ENCODE results near the gene BRD7.

The BRD7 gene

GRCh38 chr16:50272687-50273381, 96.0 kb downstream of the BRD7 start:
- TF ChIP-seq POLR2AphosphoS5 (IDR thresholded peaks at IDR 0.05; ENCODE audit: borderline replicate concordance, low read depth, low read length) (no peak), FOXP2 (optimal IDR thresholded peaks at IDR 0.05; ENCODE audit: control extremely low read depth, extremely low read length, insufficient read depth) (no peak), EZH2 (IDR thresholded peaks at IDR 0.05) (no peak)
- Histone ChIP-seq H3K9ac (ENCODE audit: insufficient read length) (no peak overlapping the region), H3K27ac (no peak overlapping the region), H3K4me3 (no peak overlapping the region), H3K9me3 (ENCODE audit: low read depth, low read length) (no peaks in the 10 kb centered on the region), H3K36me3 (ENCODE audit: insufficient read depth, low read length) (no peaks in the 10 kb centered on the region)
- DNase-seq (ENCODE audit: low read depth, low spot score), result no peak

GRCh38 chr16:50272111-50272571, 96.6 kb downstream of the BRD7 start:
- H3K36me3 ChIP-seq (ENCODE audit: insufficient read depth, low read length), result no peaks in the 10 kb centered on the region
- no peak overlapping the region for H3K27ac ChIP-seq
- no peak overlapping the region for H3K9ac ChIP-seq (ENCODE audit: insufficient read length)
- H3K4me3 ChIP-seq, result no peak overlapping the region
- no peak for DNase-seq (ENCODE audit: low read depth, low spot score)
- H3K9me3 ChIP-seq (ENCODE audit: low read depth, low read length), result no peaks in the 10 kb centered on the region
- TF ChIP-seq FOXP2 (optimal IDR thresholded peaks at IDR 0.05; ENCODE audit: control extremely low read depth, extremely low read length, insufficient read depth), result no peak
- no peak for TF ChIP-seq POLR2AphosphoS5 (IDR thresholded peaks at IDR 0.05; ENCODE audit: borderline replicate concordance, low read depth, low read length)
- no peak for TF ChIP-seq EZH2 (IDR thresholded peaks at IDR 0.05)

DNA sequence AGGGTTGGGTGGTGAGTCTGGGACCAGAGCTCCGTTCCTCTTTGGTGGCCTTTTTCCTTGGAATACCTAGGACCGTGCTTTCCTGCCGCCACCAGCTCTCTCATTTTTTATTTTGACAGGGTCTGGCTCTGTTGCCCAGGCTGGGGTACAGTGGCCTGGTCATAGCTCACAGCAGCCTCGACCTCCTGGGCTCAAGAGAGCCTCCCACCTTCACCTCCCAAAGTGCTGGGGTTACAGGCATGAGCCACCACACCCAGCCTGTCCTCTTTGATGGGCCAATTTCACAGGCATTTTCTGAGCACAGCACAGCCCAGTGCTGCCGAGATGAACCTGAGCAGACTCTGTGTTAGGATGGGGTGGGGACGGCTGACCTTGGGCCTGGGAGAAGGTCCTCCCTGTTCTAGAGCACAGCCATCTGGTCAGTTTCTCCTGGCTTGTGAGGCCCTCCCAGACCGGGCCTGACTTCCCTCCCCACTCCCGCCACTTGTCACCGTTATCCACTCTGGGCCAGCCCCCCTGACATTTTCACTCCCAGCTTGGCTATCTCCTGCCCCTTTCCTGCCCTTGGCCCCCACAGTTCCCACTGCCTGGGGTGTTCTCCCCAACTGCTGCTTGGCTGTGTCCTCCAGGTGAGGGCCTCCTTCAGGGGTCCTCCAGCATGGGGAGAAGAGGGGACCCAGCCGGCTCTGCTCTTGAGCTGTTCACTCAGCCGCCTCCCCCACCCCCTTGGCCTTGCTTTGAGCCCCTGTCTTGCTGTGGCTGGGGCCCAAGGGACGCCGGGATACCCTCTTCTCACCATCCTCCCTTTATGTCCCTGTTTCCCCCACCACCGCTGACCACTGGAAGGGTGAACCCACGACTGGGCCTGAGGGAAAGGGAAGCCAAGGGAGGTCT, 97.4 kb downstream of the BRD7 start:
- no peaks in the 10 kb centered on the region for H3K9me3 ChIP-seq (ENCODE audit: low read depth, low read length)
- no peak for DNase-seq (ENCODE audit: low read depth, low spot score)
- no peak overlapping the region for H3K9ac ChIP-seq (ENCODE audit: insufficient read length)
- TF ChIP-seq EZH2 (IDR thresholded peaks at IDR 0.05) (no peak), FOXP2 (optimal IDR thresholded peaks at IDR 0.05; ENCODE audit: control extremely low read depth, extremely low read length, insufficient read depth) (no peak), POLR2AphosphoS5 (IDR thresholded peaks at IDR 0.05; ENCODE audit: borderline replicate concordance, low read depth, low read length) (no peak)
- no peaks in the 10 kb centered on the region for H3K36me3 ChIP-seq (ENCODE audit: insufficient read depth, low read length)
- H3K4me3 ChIP-seq, result no peak overlapping the region
- no peak overlapping the region for H3K27ac ChIP-seq

DNA sequence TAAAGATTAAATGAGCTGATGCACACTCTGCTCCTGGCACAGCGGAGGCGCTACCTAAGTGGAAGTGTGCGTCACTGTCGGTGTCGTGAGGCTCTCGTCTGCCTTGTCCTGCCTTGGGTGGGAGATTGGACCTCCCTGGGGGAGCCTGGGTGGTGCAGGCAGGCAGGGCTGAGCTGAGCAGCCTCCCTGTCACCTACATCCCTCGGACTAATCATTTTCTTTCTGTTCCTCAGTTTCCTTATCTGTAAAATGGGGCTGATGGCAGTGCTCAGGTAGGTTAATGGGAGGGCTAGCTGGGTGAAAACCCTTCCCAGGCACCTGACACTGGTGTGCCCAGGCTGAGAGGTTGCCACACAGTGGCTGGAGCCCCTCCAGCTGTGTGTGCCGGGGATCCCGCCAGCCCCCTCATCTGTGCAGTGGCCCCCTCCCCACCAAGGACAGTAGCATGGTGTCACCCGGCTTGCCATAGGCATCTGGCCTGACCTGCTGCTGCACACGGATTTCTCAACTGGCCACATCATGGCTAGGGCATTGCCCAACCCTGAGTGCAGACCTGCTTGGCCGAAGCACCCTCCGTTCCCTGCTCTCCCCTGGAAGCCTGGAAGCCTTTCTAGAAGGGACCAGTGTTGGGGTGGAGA, 98.2 kb downstream of the BRD7 start:
- H3K4me3 ChIP-seq, result no peak overlapping the region
- no peak overlapping the region for H3K27ac ChIP-seq
- H3K36me3 ChIP-seq (ENCODE audit: insufficient read depth, low read length), result no peaks in the 10 kb centered on the region
- H3K9ac ChIP-seq (ENCODE audit: insufficient read length), result no peak overlapping the region
- H3K9me3 ChIP-seq (ENCODE audit: low read depth, low read length), result no peaks in the 10 kb centered on the region
- no peak for TF ChIP-seq POLR2AphosphoS5 (IDR thresholded peaks at IDR 0.05; ENCODE audit: borderline replicate concordance, low read depth, low read length)
- no peak for TF ChIP-seq FOXP2 (optimal IDR thresholded peaks at IDR 0.05; ENCODE audit: control extremely low read depth, extremely low read length, insufficient read depth)
- no peak for TF ChIP-seq EZH2 (IDR thresholded peaks at IDR 0.05)
- no peak for DNase-seq (ENCODE audit: low read depth, low spot score)

- no peak overlapping the region for H3K27ac ChIP-seq
- TF ChIP-seq POLR2AphosphoS5 (IDR thresholded peaks at IDR 0.05; ENCODE audit: borderline replicate concordance, low read depth, low read length), result no peak
- no peak for TF ChIP-seq FOXP2 (optimal IDR thresholded peaks at IDR 0.05; ENCODE audit: control extremely low read depth, extremely low read length, insufficient read depth)
- no peak for TF ChIP-seq EZH2 (IDR thresholded peaks at IDR 0.05)
- no peaks in the 10 kb centered on the region for H3K36me3 ChIP-seq (ENCODE audit: insufficient read depth, low read length)
- no peak overlapping the region for H3K4me3 ChIP-seq
- no peak for DNase-seq (ENCODE audit: low read depth, low spot score)
- no peaks in the 10 kb centered on the region for H3K9me3 ChIP-seq (ENCODE audit: low read depth, low read length)
- no peak overlapping the region for H3K9ac ChIP-seq (ENCODE audit: insufficient read length)
Observed at GRCh38 chr16:50269769-50270509, 98.8 kb downstream of the BRD7 start.

DNA sequence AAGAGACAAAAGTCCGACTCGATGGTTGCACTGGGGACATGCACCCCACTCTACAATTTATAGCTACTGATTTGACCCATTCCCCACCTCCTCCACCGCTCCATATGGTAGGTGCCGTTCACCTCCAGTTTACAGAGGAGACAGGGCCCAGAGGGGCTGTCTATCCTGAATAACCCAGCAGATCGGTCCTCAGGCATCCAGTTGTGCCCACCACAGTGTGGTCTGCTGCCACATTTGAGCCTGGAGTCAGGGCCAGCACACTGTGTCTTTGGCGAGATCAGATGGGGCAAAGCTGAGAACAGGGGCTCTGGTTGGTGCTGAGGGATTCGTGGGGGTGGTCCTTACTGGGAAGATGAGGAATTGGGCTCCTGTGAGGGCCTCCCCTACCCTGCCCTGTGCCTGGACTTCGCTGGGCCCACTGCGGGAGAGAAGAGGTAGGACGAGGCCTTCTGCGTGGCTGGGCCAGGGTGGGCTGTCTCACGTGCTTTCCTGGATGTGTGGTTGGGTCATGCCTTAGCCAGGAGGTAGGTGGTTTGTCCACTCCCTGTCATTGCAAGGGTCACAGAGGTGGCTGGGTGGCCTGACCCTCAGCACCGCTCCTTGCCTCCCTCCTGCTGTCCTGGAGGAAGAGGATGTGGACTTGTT, 99.6 kb downstream of the BRD7 start:
- Histone ChIP-seq H3K9ac (ENCODE audit: insufficient read length) (no peak overlapping the region), H3K4me3 (no peak overlapping the region), H3K36me3 (ENCODE audit: insufficient read depth, low read length) (no peaks in the 10 kb centered on the region), H3K9me3 (ENCODE audit: low read depth, low read length) (no peaks in the 10 kb centered on the region), H3K27ac (no peak overlapping the region)
- TF ChIP-seq FOXP2 (optimal IDR thresholded peaks at IDR 0.05; ENCODE audit: control extremely low read depth, extremely low read length, insufficient read depth), result no peak
- no peak for TF ChIP-seq POLR2AphosphoS5 (IDR thresholded peaks at IDR 0.05; ENCODE audit: borderline replicate concordance, low read depth, low read length)
- TF ChIP-seq EZH2 (IDR thresholded peaks at IDR 0.05), result no peak
- DNase-seq (ENCODE audit: low read depth, low spot score), result no peak

- H3K9me3 ChIP-seq (ENCODE audit: low read depth, low read length), result no peaks in the 10 kb centered on the region
- no peak overlapping the region for H3K27ac ChIP-seq
- no peak for DNase-seq (ENCODE audit: low read depth, low spot score)
- H3K4me3 ChIP-seq, result no peak overlapping the region
- H3K9ac ChIP-seq (ENCODE audit: insufficient read length), result no peak overlapping the region
- TF ChIP-seq FOXP2 (optimal IDR thresholded peaks at IDR 0.05; ENCODE audit: control extremely low read depth, extremely low read length, insufficient read depth) (no peak), POLR2AphosphoS5 (IDR thresholded peaks at IDR 0.05; ENCODE audit: borderline replicate concordance, low read depth, low read length) (no peak), EZH2 (IDR thresholded peaks at IDR 0.05) (no peak)
- no peaks in the 10 kb centered on the region for H3K36me3 ChIP-seq (ENCODE audit: insufficient read depth, low read length)
Observed at GRCh38 chr16:50268352-50268751, 100.4 kb downstream of the BRD7 start.
